HepG2 (cell line): ENCODE measurements around the gene STX8. TPM values are rescaled to one million over a fixed set of nuclear protein-coding genes. Genes with fewer than 3 reads are reported as not detected.
"Not testable (repeated sequence)": the region's sequence is repeated elsewhere in the genome, so short reads cannot be mapped to it uniquely, and the experiment has no call there.

ENCODE experiments used
- ATAC-seq: fragments of 200-7000 bp; cut with Tn5 transposase; 3 replicates; pipeline ENCODE4 v1.9.1; 2020; ENCODE audit warnings: mild to moderate bottlenecking, moderate library complexity
- BruUV-seq: library from RNA; stranded (reverse); fragments of 400-500 nt; replicated peaks from 2 replicates; lab custom pipeline; 2021; lab: Mats Ljungman, UMichigan
- CTCF ChIA-PET: fragments of 300-600 bp; formaldehyde crosslinking; extraction: SDS; loops from one replicate; lab custom pipeline; 2021; ENCODE audit warnings: low total read pairs, inconsistent platforms, low intra/inter-chr PET ratio; lab: Yijun Ruan, JAX
- POLR2A ChIA-PET: fragments of 350-600 bp; sonication (Branson Sonifier 250); formaldehyde crosslinking; loops from one replicate; lab custom pipeline; 2020; ENCODE audit warnings: antibody characterized with exemption, inconsistent platforms; lab: Yijun Ruan, JAX
- DNase-seq: peaks from one replicate; pipeline ENCODE4 v3.0.0-alpha.2; 2015; ENCODE audit warnings: low spot score
- FAIRE-seq: peaks from 3 replicates; lab custom pipeline; 2011; peaks lifted over from hg19 to GRCh38; lab: Jason Lieb, UNC
- H2AFZ ChIP-seq: one replicate; pipeline ENCODE4 v1.6.1; 2011; ENCODE audit warnings: low read length, inconsistent platforms
- H3K27ac ChIP-seq: fragments of 300-600 bp; 3 replicates; pipeline ENCODE4 v1.8.0; 2011; ENCODE audit warnings: mixed run types, mild to moderate bottlenecking, mixed read lengths, low read length, inconsistent platforms; ENCODE audit not compliant: insufficient read depth; ENCODE audit errors: extremely low read length
- H3K27me3 ChIP-seq, 2 experiments: fragments of 200-600 bp in 1 of 2; 2 replicates in 1 of 2; 3 replicates in 1 of 2; pipeline versions ENCODE4 v1.6.0 to v1.8.0; 2011; ENCODE audit warnings: low read length in 2 of 2, mild to moderate bottlenecking in 2 of 2, moderate library complexity in 2 of 2, inconsistent platforms in 1 of 2; ENCODE audit not compliant: insufficient read depth in 2 of 2, control insufficient read depth in 1 of 2
- H3K36me3 ChIP-seq, 2 experiments: fragments of 200-600 bp in 1 of 2; replicated peaks in 1 of 2; 2 replicates in 1 of 2; 3 replicates in 1 of 2; pipeline versions ENCODE4 v1.5.1 to v1.8.0; 2011; ENCODE audit warnings: low read length in 2 of 2, inconsistent platforms in 1 of 2; ENCODE audit not compliant: insufficient read depth in 2 of 2, control insufficient read depth in 1 of 2
- H3K4me1 ChIP-seq: 2 replicates; pipeline ENCODE4 v1.5.1; 2012; ENCODE audit warnings: low read length, inconsistent platforms; ENCODE audit not compliant: insufficient read depth
- H3K4me2 ChIP-seq: 2 replicates; pipeline ENCODE4 v1.6.0; 2011; ENCODE audit warnings: low read depth, low read length, inconsistent platforms
- H3K4me3 ChIP-seq, 3 experiments: fragments of 200-600 bp in 1 of 3; sonication (generic), shearing (Covaris generic) in 1 of 3; replicated peaks in 1 of 3; 2 replicates each; pipeline ENCODE4 v1.5.1; 2011 to 2016; ENCODE audit warnings: low read length in 3 of 3, inconsistent platforms in 2 of 3, low read depth in 2 of 3, mild to moderate bottlenecking in 2 of 3, control low read depth in 1 of 3, mixed read lengths in 1 of 3; ENCODE audit not compliant: insufficient read depth in 1 of 3
- H3K79me2 ChIP-seq: one replicate; pipeline ENCODE4 v1.6.1; 2011; ENCODE audit warnings: low read length, inconsistent platforms; ENCODE audit not compliant: insufficient read depth
- H3K9ac ChIP-seq: 2 replicates; pipeline ENCODE4 v1.6.0; 2011; ENCODE audit warnings: mild to moderate bottlenecking, low read depth, low read length, inconsistent platforms; ENCODE audit not compliant: insufficient read depth
- H3K9me3 ChIP-seq: 2 replicates; pipeline ENCODE4 v1.5.1; 2012; ENCODE audit warnings: mild to moderate bottlenecking, low read length
- H4K20me1 ChIP-seq: 2 replicates; pipeline ENCODE4 v1.6.0; 2011; ENCODE audit warnings: inconsistent platforms, mild to moderate bottlenecking, low read length, moderate library complexity; ENCODE audit not compliant: insufficient read depth
- ATF7 ChIP-seq, 2 experiments: fragments of 450-650 bp in 1 of 2; sonication (generic) in 1 of 2; formaldehyde crosslinking in 1 of 2; IDR thresholded peaks; 2 replicates each; pipeline versions ENCODE4 v1.4.0 to v1.6.1; 2016 to 2020; ENCODE audit warnings: antibody characterized with exemption in 1 of 2, mild to moderate bottlenecking in 1 of 2, missing genetic modification reagents in 1 of 2
- CC2D1A ChIP-seq: sonication (generic); formaldehyde crosslinking; IDR thresholded peaks from 2 replicates; pipeline ENCODE4 v1.8.1; 2023; ENCODE audit warnings: mild to moderate bottlenecking, missing genetic modification reagents
- CREB1 ChIP-seq, 2 experiments: fragments of 450-650 bp in 1 of 2; IDR thresholded peaks; 2 replicates each; pipeline ENCODE4 v1.6.1; 2016 to 2017; ENCODE audit warnings: control low read depth in 1 of 2, mild to moderate bottlenecking in 1 of 2, missing compliant biosample characterization in 1 of 2, missing genetic modification characterization in 1 of 2
- WGBS: methylation state at CpG from one replicate; pipeline ENCODE4 v1.1.6; 2017; ENCODE audit warnings: low lambda C conversion rate; 5-methylcytosine and 5-hydroxymethylcytosine counted together
- in situ Hi-C: cut with HindIII; loops from 2 replicates; pipeline ENCODE4 v1.10.0; 2017; ENCODE audit warnings: low pct_unique_long_range_greater_than_20kb; ENCODE audit not compliant: extremely low pct_ligation_motif_present
- intact Hi-C: fragments of 100-400 bp; cut with micrococcal nuclease; formaldehyde crosslinking; loops from one replicate; pipeline ENCODE4 v1.10.0; 2022; ENCODE audit not compliant: unreplicated experiment
- polyA plus RNA-seq, 8 experiments: library from polyadenylated mRNA; depleted of rRNA in 3 of 8; stranded (reverse) in 7 of 8; unstranded in 1 of 8; fragments of >200 nt; fragmentation: Illumina TruSeq in 4 of 8; extraction: Trizol in 4 of 8; gene quantifications; 2 replicates each; pipeline versions ENCODE4 v1.2.1 to v1.2.3, GENCODE V29; 2011 to 2016; ENCODE audit warnings: low read depth in 4 of 8, missing spikeins in 1 of 8, mixed read lengths in 1 of 8; ENCODE audit not compliant: insufficient read depth in 1 of 8
- total RNA-seq, 5 experiments: library from RNA; depleted of rRNA; stranded (reverse); fragments of >200 nt; fragmentation: Illumina TruSeq; extraction: Trizol; gene quantifications; 2 replicates each; pipeline ENCODE4 v1.2.3, GENCODE V29; 2016; ENCODE audit warnings: low read depth in 1 of 5

Gene STX8
- total and polyA plus RNA-seq, 2 of the 13 experiments (the other 11 are each of a cell fraction or from before 2014, with no cell fraction given), result 36.4 to 53.6 TPM

GRCh38 chr17:9606453-9606852 lies 30.8 kb upstream of the STX8 start:
- intact Hi-C loops (no loop called here), in situ Hi-C loops (no loop called here)
- Histone ChIP-seq H2AFZ (no peak overlapping the region), H3K4me3 (no peak overlapping the region), H3K4me1 (no peaks in the 10 kb centered on the region), H3K27ac (no peak overlapping the region), H3K9ac (no peak overlapping the region), H4K20me1 (no peaks in the 10 kb centered on the region), H3K4me2 (no peak overlapping the region), H3K36me3 (no peaks in the 10 kb centered on the region), H3K79me2 (no peaks in the 10 kb centered on the region), H3K9me3 (no peaks in the 10 kb centered on the region), H3K27me3 (peaks cover 0 to 10% of the 10 kb centered on the region in 2 experiments; a peak in 1 of 5 replicates)
- WGBS, result 4% methylated on average over 6 of the region's 6 CpGs
- no TSS peak for BruUV-seq
- ChIA-PET POLR2A (no interaction called here), CTCF (no interaction called here)
- no peak for ATAC-seq
- no peak for FAIRE-seq
- no peak for DNase-seq
- TF ChIP-seq ATF7 (IDR thresholded peaks at IDR 0.05) (peak; percentile 99), ATF7 (CRISPR knock-in tag; IDR thresholded peaks at IDR 0.05) (no peak), CREB1 (IDR thresholded peaks at IDR 0.05) (peak; percentile 90), CREB1 (CRISPR knock-in tag; IDR thresholded peaks at IDR 0.05) (no peak), CC2D1A (CRISPR knock-in tag) (no peak)

DNA sequence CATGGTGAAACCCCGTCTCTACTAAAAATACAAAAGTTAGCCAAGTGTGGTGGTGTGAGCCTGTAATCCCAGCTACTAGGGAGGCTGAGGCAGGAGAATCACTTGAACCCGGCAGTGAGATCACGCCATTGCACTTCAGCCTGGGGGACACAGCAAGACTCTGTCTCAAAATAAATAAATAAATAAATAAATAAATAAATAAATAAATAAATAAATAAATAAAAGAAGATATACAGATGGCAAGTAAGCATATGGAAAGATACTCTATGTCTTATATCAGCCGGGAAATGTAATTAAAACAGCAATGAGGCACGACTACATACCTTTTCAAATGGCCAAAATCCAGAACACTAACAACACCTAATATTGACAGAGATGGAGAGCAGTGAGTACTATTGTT lies 29.0 kb upstream of the STX8 start:
- 16% methylated on average over 5 of the region's 5 CpGs for WGBS
- BruUV-seq, in situ Hi-C loops, H2AFZ ChIP-seq, H3K9ac ChIP-seq, DNase-seq, H3K79me2 ChIP-seq, H3K4me1 ChIP-seq, H3K27ac ChIP-seq, FAIRE-seq, CTCF ChIA-PET, ATAC-seq, H3K4me3 ChIP-seq, H3K9me3 ChIP-seq, H3K36me3 ChIP-seq, POLR2A ChIA-PET, H3K4me2 ChIP-seq, H4K20me1 ChIP-seq, intact Hi-C loops: not testable (repeated sequence)
- H3K27me3 ChIP-seq, result peaks cover 0 to 10% of the 10 kb centered on the region in 2 experiments; a peak in 1 of 5 replicates
